CD4-positive, alpha-beta T cell (primary cell): ENCODE data around the gene PPL. TPM values are rescaled to one million over a fixed set of nuclear protein-coding genes. Genes with fewer than 3 reads are reported as not detected.

ENCODE experiments used
- ATAC-seq: fragments of 200-7000 bp; cut with Tn5 transposase; one replicate; pipeline ENCODE4 v1.10.0; 2022; ENCODE audit warnings: mild to moderate bottlenecking; ENCODE audit not compliant: poor library complexity
- CTCF ChIA-PET: fragments of 350-600 bp; sonication (Branson Sonifier 250); formaldehyde crosslinking; loops from one replicate; lab custom pipeline; 2021; ENCODE audit warnings: antibody characterized with exemption, inconsistent platforms; lab: Charles Lee
- POLR2A ChIA-PET: fragments of 350-600 bp; sonication (Branson Sonifier 250); formaldehyde crosslinking; loops from one replicate; lab custom pipeline; 2021; ENCODE audit warnings: antibody characterized with exemption, inconsistent platforms; lab: Charles Lee
- DNase-seq, 14 experiments: peaks; one replicate each; pipeline ENCODE4 v3.0.0-alpha.2; 2013 to 2020; ENCODE audit warnings: mixed read lengths in 2 of 14
- H3K27ac ChIP-seq, 2 donors: one replicate each; pipeline versions ENCODE4 v1.5.1 to v1.7.0; 2013; ENCODE audit warnings: low read length in 2 of 2, low read depth in 1 of 2, mild to moderate bottlenecking in 1 of 2
- H3K27me3 ChIP-seq, 2 experiments: 1 replicate in 1 of 2; 2 replicates in 1 of 2; pipeline versions ENCODE4 v1.6.1 to v1.7.0; 2013; ENCODE audit warnings: low read length in 2 of 2, control low read depth in 1 of 2, mild to moderate bottlenecking in 1 of 2, moderate library complexity in 1 of 2; ENCODE audit not compliant: insufficient read depth in 2 of 2, control insufficient read depth in 1 of 2
- H3K36me3 ChIP-seq: one replicate; pipeline ENCODE4 v1.6.1; 2013; ENCODE audit warnings: low read length, control low read depth; ENCODE audit not compliant: insufficient read depth
- H3K4me1 ChIP-seq: one replicate; pipeline ENCODE4 v1.6.1; 2013; ENCODE audit warnings: low read length, control low read depth; ENCODE audit not compliant: insufficient read depth
- H3K4me3 ChIP-seq: one replicate; pipeline ENCODE4 v1.5.1; 2013; ENCODE audit warnings: mild to moderate bottlenecking, low read length, moderate library complexity
- H3K9me3 ChIP-seq, 2 experiments: 1 replicate in 1 of 2; 2 replicates in 1 of 2; pipeline versions ENCODE4 v1.6.1 to v1.7.0; 2013; ENCODE audit warnings: low read length in 2 of 2, mild to moderate bottlenecking in 2 of 2, control low read depth in 1 of 2, moderate library complexity in 1 of 2; ENCODE audit not compliant: control insufficient read depth in 1 of 2, insufficient read depth in 1 of 2
- H3K27ac Mint-ChIP-seq: one replicate; pipeline ENCODE4 v1.8.0; 2020; ENCODE audit warnings: mixed read lengths
- H3K27me3 Mint-ChIP-seq: one replicate; pipeline ENCODE4 v1.8.0; 2021; ENCODE audit warnings: mixed read lengths
- H3K36me3 Mint-ChIP-seq: one replicate; pipeline ENCODE4 v1.8.0; 2021; ENCODE audit warnings: low read depth, mixed read lengths
- H3K4me1 Mint-ChIP-seq: one replicate; pipeline ENCODE4 v1.8.0; 2021; ENCODE audit warnings: low read depth, mixed read lengths
- H3K4me3 Mint-ChIP-seq: one replicate; pipeline ENCODE4 v1.8.0; 2020; ENCODE audit warnings: mild to moderate bottlenecking, mixed read lengths
- H3K9me3 Mint-ChIP-seq: one replicate; pipeline ENCODE4 v1.8.0; 2020; ENCODE audit warnings: mixed read lengths
- intact Hi-C, 2 experiments: fragments of 100-400 bp; cut with DNase I in 1 of 2; cut with micrococcal nuclease in 1 of 2; formaldehyde crosslinking; loops; one replicate each; pipeline versions ENCODE4 v1.15.1 to v1.9.0; 2023 to 2025; cut with DNase I, micrococcal nuclease
- total RNA-seq, 174 experiments: library from RNA in 2 of 174; stranded (reverse) in 2 of 174; gene quantifications; one replicate each; pipeline ENCODE4 v1.2.3 and lab custom pipeline; 2021 to 2026
- TF ChIP-seq, protein P1 (sequence below): fragments of 200-600 bp; IDR thresholded peaks from one replicate; pipeline ENCODE4 v1.8.0; 2022; ENCODE audit warnings: antibody characterized with exemption, mild to moderate bottlenecking

The PPL gene
- total RNA-seq, 2 experiments from 2014 or later = not detected

GRCh38 chr16:4982056-4982867 lies 45.3 kb upstream of the PPL start:
- Mint-ChIP-seq H3K36me3 (no peaks in the 10 kb centered on the region), H3K4me3 (no peak overlapping the region), H3K9me3 (no peaks in the 10 kb centered on the region), H3K4me1 (no peaks in the 10 kb centered on the region), H3K27ac (no peak overlapping the region), H3K27me3 (peaks cover 22% of the 10 kb centered on the region)
- POLR2A ChIA-PET = no interaction called here
- Histone ChIP-seq H3K36me3 (no peaks in the 10 kb centered on the region), H3K9me3 (peaks cover 5 to 6% of the 10 kb centered on the region in 2 experiments), H3K4me3 (no peak overlapping the region), H3K27me3 (peaks cover 8 to 14% of the 10 kb centered on the region in 2 experiments), H3K27ac (no peak overlapping the region), H3K4me1 (no peaks in the 10 kb centered on the region)
- DNase-seq (no peak), ATAC-seq (no peak)
- intact Hi-C loops = no loop called here
- TF ChIP-seq, protein P1, sequence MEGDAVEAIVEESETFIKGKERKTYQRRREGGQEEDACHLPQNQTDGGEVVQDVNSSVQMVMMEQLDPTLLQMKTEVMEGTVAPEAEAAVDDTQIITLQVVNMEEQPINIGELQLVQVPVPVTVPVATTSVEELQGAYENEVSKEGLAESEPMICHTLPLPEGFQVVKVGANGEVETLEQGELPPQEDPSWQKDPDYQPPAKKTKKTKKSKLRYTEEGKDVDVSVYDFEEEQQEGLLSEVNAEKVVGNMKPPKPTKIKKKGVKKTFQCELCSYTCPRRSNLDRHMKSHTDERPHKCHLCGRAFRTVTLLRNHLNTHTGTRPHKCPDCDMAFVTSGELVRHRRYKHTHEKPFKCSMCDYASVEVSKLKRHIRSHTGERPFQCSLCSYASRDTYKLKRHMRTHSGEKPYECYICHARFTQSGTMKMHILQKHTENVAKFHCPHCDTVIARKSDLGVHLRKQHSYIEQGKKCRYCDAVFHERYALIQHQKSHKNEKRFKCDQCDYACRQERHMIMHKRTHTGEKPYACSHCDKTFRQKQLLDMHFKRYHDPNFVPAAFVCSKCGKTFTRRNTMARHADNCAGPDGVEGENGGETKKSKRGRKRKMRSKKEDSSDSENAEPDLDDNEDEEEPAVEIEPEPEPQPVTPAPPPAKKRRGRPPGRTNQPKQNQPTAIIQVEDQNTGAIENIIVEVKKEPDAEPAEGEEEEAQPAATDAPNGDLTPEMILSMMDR = no peak
- CTCF ChIA-PET = no interaction called here

- no peaks in the 10 kb centered on the region for H3K4me1 Mint-ChIP-seq
- TF ChIP-seq, protein P1 = no peak
- Histone ChIP-seq H3K27me3 (peaks cover 3 to 7% of the 10 kb centered on the region in 2 experiments), H3K4me1 (no peaks in the 10 kb centered on the region), H3K36me3 (no peaks in the 10 kb centered on the region), H3K9me3 (peaks cover 5 to 11% of the 10 kb centered on the region in 2 experiments), H3K4me3 (no peak overlapping the region), H3K27ac (no peak overlapping the region)
- no peak for ATAC-seq
- no peak overlapping the region for H3K27ac Mint-ChIP-seq
- CTCF ChIA-PET = no interaction called here
- POLR2A ChIA-PET = no interaction called here
- DNase-seq = no peak
- H3K4me3 Mint-ChIP-seq = no peak overlapping the region
- H3K9me3 Mint-ChIP-seq = no peaks in the 10 kb centered on the region
- peaks cover 14% of the 10 kb centered on the region for H3K27me3 Mint-ChIP-seq
- H3K36me3 Mint-ChIP-seq = no peaks in the 10 kb centered on the region
- intact Hi-C loops = no loop called here
Observed at GRCh38 chr16:4981473-4981872, 44.5 kb upstream of the PPL start.

GRCh38 chr16:4980691-4981090 lies 43.7 kb upstream of the PPL start:
- DNase-seq = no peak
- CTCF ChIA-PET = no interaction called here
- Histone ChIP-seq H3K9me3 (peaks cover 5 to 15% of the 10 kb centered on the region in 2 experiments), H3K4me3 (no peak overlapping the region), H3K36me3 (no peaks in the 10 kb centered on the region), H3K27ac (no peak overlapping the region), H3K4me1 (no peaks in the 10 kb centered on the region), H3K27me3 (peaks cover 0 to 3% of the 10 kb centered on the region in 2 experiments)
- intact Hi-C loops = no loop called here
- Mint-ChIP-seq H3K27ac (no peak overlapping the region), H3K4me3 (no peak overlapping the region), H3K27me3 (peaks cover 11% of the 10 kb centered on the region), H3K36me3 (no peaks in the 10 kb centered on the region), H3K9me3 (no peaks in the 10 kb centered on the region), H3K4me1 (no peaks in the 10 kb centered on the region)
- no peak for ATAC-seq
- POLR2A ChIA-PET = no interaction called here
- TF ChIP-seq, protein P1 = no peak
